Coronary artery (tissue), 2 donors: ENCODE data around the gene SIRPA.
A peak's percentile ranks its signal among the peaks of the same experiment; 100 is the strongest.

Experiments used
- DNase-seq: peaks from one replicate; pipeline ENCODE4 v3.0.0-alpha.2; 2017; ENCODE audit warnings: low spot score
- H3K27ac ChIP-seq, 2 donors: fragments of 200-600 bp; sonication (generic); one replicate each; pipeline ENCODE4 v1.5.1; 2016 to 2019
- H3K4me3 ChIP-seq: fragments of 200-600 bp; sonication (generic); 2 replicates; pipeline ENCODE4 v1.5.1; 2016; ENCODE audit warnings: mild to moderate bottlenecking, moderate library complexity
- TF ChIP-seq, protein P1 (sequence below): fragments of 200-600 bp; sonication (generic); IDR thresholded peaks from one replicate; pipeline ENCODE4 v1.5.1; 2019; ENCODE audit warnings: antibody characterized with exemption

SIRPA gene

DNA sequence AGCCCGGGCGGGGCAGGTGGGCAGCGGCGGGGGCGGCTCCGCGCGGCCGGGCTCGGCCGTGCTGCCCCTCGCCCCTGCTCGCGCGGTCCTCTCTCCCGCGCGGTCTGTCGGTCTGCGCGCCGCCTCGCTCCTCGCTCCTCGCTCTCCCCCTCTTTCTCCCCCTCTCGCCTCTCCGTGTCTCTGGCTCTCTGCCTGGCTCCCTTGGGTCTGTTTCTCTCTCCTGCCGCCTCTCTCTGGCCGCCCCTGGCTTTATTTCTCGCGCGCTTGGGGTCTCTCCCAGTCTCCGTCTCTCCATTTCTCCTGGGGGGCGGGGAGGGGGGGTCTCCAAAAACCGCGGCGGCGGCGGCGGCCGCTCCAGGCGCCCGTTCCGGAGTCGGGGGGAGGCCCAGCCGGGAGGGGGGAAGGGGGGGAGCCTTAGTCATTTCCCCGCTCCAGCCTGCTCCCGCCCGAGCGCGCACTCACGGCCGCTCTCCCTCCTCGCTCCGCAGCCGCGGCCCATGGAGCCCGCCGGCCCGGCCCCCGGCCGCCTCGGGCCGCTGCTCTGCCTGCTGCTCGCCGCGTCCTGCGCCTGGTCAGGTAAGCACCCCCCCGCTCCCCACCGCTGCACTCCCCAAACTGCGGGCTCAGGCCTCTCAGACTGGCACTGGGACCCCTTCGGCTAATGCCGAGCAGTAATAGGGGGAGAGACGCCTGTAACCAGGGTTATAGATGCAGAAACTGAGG lies at the start of gene SIRPA:
SIRPA (plus strand) TSS at position 457 of the 723 bp plus-strand sequence; CDS start at position 498, 41 bp downstream.
- DNase-seq, result peak; percentile 86
- Histone ChIP-seq H3K27ac (peak within 1 kb of the TSS; percentile 87 to 98), H3K4me3 (peak within 1 kb of the TSS; percentile 86)
- TF ChIP-seq, protein P1, sequence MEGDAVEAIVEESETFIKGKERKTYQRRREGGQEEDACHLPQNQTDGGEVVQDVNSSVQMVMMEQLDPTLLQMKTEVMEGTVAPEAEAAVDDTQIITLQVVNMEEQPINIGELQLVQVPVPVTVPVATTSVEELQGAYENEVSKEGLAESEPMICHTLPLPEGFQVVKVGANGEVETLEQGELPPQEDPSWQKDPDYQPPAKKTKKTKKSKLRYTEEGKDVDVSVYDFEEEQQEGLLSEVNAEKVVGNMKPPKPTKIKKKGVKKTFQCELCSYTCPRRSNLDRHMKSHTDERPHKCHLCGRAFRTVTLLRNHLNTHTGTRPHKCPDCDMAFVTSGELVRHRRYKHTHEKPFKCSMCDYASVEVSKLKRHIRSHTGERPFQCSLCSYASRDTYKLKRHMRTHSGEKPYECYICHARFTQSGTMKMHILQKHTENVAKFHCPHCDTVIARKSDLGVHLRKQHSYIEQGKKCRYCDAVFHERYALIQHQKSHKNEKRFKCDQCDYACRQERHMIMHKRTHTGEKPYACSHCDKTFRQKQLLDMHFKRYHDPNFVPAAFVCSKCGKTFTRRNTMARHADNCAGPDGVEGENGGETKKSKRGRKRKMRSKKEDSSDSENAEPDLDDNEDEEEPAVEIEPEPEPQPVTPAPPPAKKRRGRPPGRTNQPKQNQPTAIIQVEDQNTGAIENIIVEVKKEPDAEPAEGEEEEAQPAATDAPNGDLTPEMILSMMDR, result no peak

DNA sequence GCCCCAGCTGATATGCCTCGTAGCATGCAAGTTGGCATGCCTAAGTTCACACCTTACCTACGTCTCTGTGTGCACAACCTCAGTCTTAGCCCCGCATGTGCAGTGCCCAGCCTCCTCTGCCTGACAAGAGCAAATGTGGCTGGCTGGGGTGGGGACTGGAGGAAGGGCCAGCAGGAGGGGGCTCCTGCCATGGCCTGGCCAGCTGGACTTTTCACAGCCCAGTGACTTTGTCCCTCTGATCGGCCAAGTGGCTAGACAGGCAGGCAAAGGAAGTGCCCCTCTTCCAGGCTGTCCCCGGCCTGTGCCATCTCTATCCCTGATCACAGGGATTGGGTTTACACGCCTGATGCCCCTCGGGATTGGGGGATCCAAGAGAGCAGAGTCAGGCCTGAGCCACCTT lies 49.5 kb upstream of the SIRPA start:
- DNase-seq, result no peak
- H3K27ac ChIP-seq, result no peak overlapping the region
- H3K4me3 ChIP-seq, result no peak overlapping the region
- TF ChIP-seq, protein P1, result no peak

DNA sequence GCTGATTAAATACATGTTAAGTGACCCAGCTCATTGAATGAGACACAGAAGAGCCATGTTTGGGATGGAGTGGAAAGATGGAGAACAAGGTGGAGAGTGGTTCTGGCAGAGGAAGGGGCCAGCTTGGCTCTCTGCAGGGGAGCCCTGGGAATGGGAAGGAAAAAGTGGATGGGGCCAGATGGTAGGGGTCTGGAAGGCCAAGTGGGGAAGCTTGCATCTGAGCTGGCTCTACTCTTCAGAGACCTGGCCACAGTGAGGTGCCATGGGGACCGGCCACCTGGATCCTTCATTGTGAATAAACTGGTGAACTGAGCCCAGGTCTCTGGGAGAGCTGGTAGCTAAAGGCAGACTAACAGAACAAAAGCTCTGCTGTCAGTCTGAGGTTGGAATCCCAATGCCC lies 48.9 kb upstream of the SIRPA start:
- Histone ChIP-seq H3K27ac (no peak overlapping the region), H3K4me3 (no peak overlapping the region)
- TF ChIP-seq, protein P1, result no peak
- DNase-seq, result no peak

DNA sequence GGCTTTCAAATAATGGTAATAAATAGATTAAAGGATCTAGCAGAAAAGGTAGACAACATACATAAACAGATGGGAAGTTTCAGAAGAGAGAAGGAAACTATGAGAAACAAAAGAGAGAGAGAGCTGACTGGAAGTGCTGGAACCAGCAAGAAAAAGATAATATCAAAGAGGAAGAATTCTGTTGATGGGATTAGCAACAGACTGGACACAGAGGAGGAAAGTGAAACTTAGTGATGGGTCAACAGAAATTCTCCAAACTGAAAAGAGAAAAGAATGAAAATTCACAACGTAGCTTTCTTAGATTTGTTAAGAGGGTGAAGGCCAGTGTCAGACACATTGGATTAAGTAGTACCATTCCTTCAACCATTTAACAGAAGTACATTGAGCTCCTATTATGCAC lies 48.3 kb upstream of the SIRPA start:
- TF ChIP-seq, protein P1, result no peak
- no peak overlapping the region for H3K27ac ChIP-seq
- DNase-seq, result no peak
- H3K4me3 ChIP-seq, result no peak overlapping the region

DNA sequence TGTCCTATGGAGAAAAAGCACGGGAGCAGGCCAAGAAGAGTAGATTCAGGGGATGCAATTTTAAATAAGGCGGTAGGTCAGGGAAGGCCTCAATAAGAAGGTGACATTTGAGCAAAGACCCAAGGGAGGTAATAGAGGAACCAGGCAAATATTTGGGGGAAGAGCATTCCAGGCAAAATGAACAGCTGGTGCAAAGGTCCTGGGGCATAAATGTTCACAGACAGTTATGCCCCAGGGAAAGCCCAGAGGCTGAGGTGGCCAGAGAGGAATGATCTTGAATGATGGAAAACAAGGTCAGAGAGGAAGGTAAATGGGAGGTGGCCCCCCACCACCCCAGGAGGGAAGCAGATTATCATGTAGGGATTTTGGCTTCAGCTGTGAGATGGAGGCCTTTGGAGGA lies 47.4 kb upstream of the SIRPA start:
- TF ChIP-seq, protein P1, result no peak
- DNase-seq, result no peak
- H3K4me3 ChIP-seq, result no peak overlapping the region
- no peak overlapping the region for H3K27ac ChIP-seq

DNA sequence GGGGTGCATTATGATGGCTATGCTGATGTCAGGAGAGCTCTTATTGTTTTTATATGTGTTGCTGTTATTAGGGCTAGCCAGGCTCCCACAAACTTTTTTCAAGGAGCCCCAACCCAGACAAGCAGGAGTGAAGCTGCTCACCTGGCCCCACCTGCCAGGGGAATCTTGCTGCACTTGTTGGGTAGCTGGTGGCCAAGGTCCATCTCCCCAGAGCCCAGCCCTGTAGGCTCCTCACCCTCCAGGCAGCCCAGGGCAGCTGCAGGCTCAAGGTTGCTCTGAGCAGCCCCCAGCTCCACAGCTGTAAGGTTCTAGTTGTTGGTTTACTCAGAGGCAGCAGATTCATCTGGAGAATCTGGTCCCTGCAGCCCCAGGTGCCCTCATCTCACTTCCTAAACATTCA lies 46.8 kb upstream of the SIRPA start:
- no peak for DNase-seq
- no peak overlapping the region for H3K4me3 ChIP-seq
- no peak overlapping the region for H3K27ac ChIP-seq
- TF ChIP-seq, protein P1, result no peak

DNA sequence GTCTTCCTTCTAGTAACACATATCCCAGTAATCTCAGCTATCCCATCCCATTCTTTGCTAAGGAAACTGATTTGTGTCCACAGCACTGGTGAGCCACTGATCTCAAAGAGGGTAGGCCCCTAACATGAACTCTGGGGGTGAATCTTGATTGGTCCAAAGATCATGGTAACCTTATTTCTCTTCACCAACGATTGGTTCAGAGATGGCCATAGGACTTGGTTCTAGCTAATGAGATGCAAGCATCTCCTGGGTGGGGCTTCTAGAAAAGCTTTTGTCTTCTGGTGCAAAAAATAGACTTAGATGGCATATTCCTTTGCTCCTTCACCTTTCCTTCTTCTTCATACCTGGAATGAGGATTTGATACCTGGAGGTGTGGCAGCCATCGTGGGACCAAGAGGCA lies 43.8 kb upstream of the SIRPA start:
- Histone ChIP-seq H3K4me3 (no peak overlapping the region), H3K27ac (no peak overlapping the region)
- no peak for DNase-seq
- TF ChIP-seq, protein P1, result no peak
